HepG2 (cell line): ENCODE measurements around the gene EEF1A2. TPM values are rescaled to one million over a fixed set of nuclear protein-coding genes. Genes with fewer than 3 reads are reported as not detected.

Experiments
- HINFP ChIP-seq: sonication (generic); formaldehyde crosslinking; IDR thresholded peaks from 2 replicates; pipeline ENCODE4 v1.4.0; 2020; ENCODE audit warnings: low read depth, mild to moderate bottlenecking, missing genetic modification reagents
- PPARG ChIP-seq: conservative IDR thresholded peaks from 2 replicates; pipeline ENCODE4 v1.6.1; 2016; ENCODE audit warnings: missing biosample characterization, missing genetic modification reagents
- SNAI1 ChIP-seq: sonication (generic); formaldehyde crosslinking; IDR thresholded peaks from 2 replicates; pipeline ENCODE4 v1.5.0; 2020; ENCODE audit warnings: mild to moderate bottlenecking, missing genetic modification reagents, borderline replicate concordance
- SNAPC4 ChIP-seq: sonication (generic); formaldehyde crosslinking; IDR thresholded peaks from 2 replicates; pipeline ENCODE4 v1.4.0; 2020; ENCODE audit warnings: mild to moderate bottlenecking, missing genetic modification reagents
- SNAPC5 ChIP-seq: sonication (generic); formaldehyde crosslinking; IDR thresholded peaks from 2 replicates; pipeline ENCODE4 v1.8.1; 2023; ENCODE audit warnings: mild to moderate bottlenecking, missing genetic modification reagents, borderline replicate concordance
- SP5 ChIP-seq: IDR thresholded peaks from 2 replicates; pipeline ENCODE4 v1.6.1; 2016; ENCODE audit warnings: low read depth, borderline replicate concordance
- TMF1 ChIP-seq: sonication (generic); formaldehyde crosslinking; IDR thresholded peaks from 2 replicates; pipeline ENCODE4 v1.8.1; 2022; ENCODE audit warnings: low read depth, missing genetic modification reagents
- ZBTB10 ChIP-seq: sonication (generic); formaldehyde crosslinking; IDR thresholded peaks from 2 replicates; pipeline ENCODE4 v1.4.0; 2020; ENCODE audit warnings: missing genetic modification reagents, borderline replicate concordance
- ZBTB39 ChIP-seq: sonication (generic); formaldehyde crosslinking; IDR thresholded peaks from 2 replicates; pipeline ENCODE4 v1.5.0; 2020; ENCODE audit warnings: missing genetic modification reagents
- ZNF713 ChIP-seq: sonication (generic); formaldehyde crosslinking; IDR thresholded peaks from 2 replicates; pipeline ENCODE4 v1.4.0; 2020; ENCODE audit warnings: mild to moderate bottlenecking, missing genetic modification reagents
- ZSCAN20 ChIP-seq: sonication (generic); formaldehyde crosslinking; IDR thresholded peaks from 2 replicates; pipeline ENCODE4 v1.4.0; 2020; ENCODE audit warnings: missing genetic modification reagents, mild to moderate bottlenecking, borderline replicate concordance
- polyA plus RNA-seq, 8 experiments: library from polyadenylated mRNA; depleted of rRNA in 3 of 8; stranded (reverse) in 7 of 8; unstranded in 1 of 8; fragments of >200 nt; fragmentation: Illumina TruSeq in 4 of 8; extraction: Trizol in 4 of 8; gene quantifications; 2 replicates each; pipeline versions ENCODE4 v1.2.1 to v1.2.3, GENCODE V29; 2011 to 2016; ENCODE audit warnings: low read depth in 4 of 8, missing spikeins in 1 of 8, mixed read lengths in 1 of 8; ENCODE audit not compliant: insufficient read depth in 1 of 8
- total RNA-seq, 5 experiments: library from RNA; depleted of rRNA; stranded (reverse); fragments of >200 nt; fragmentation: Illumina TruSeq; extraction: Trizol; gene quantifications; 2 replicates each; pipeline ENCODE4 v1.2.3, GENCODE V29; 2016; ENCODE audit warnings: low read depth in 1 of 5

EEF1A2 gene
- total and polyA plus RNA-seq, 2 of the 13 experiments (the other 11 are each of a cell fraction or from before 2014, with no cell fraction given): 0.44 to 0.87 TPM

GRCh38 chr20:63491078-63491477 lies 7.8 kb downstream of the EEF1A2 start (continued):
- TF ChIP-seq ZBTB10 (CRISPR knock-in tag): no peak
- TF ChIP-seq TMF1: no peak
- no peak for TF ChIP-seq ZNF713 (CRISPR knock-in tag)
- TF ChIP-seq SNAPC5: no peak
- TF ChIP-seq PPARG: no peak
- TF ChIP-seq SNAI1 (CRISPR knock-in tag): no peak
- TF ChIP-seq SNAPC4 (CRISPR knock-in tag): no peak
- no peak for TF ChIP-seq HINFP (CRISPR knock-in tag)
- TF ChIP-seq SP5 (CRISPR knock-in tag): no peak
- TF ChIP-seq ZBTB39 (CRISPR knock-in tag): no peak
- TF ChIP-seq ZSCAN20 (CRISPR knock-in tag): no peak
